Measurements from ENCODE around the gene TAF11. TPM values are rescaled to one million over a fixed set of nuclear protein-coding genes. Genes with fewer than 3 reads are reported as not detected.
"Not testable (repeated sequence)": the region's sequence is repeated elsewhere in the genome, so short reads cannot be mapped to it uniquely, and the experiment has no call there.

Gene TAF11
- total RNA-seq, 1 donor from 2014 or later, result 48.6 TPM

GRCh38 chr6:34894693-34895092 is 6.9 kb upstream of the TAF11 start:
- TF ChIP-seq CTCF (conservative IDR thresholded peaks at IDR 0.05), result no peak
- H3K4me1 Mint-ChIP-seq, result peaks cover 20% of the 10 kb centered on the region
- H3K4me3 Mint-ChIP-seq, result no peak overlapping the region
- no peak overlapping the region for H3K27ac Mint-ChIP-seq (ENCODE audit: unreplicated experiment)
- H3K36me3 Mint-ChIP-seq (ENCODE audit: low read depth), result no peaks in the 10 kb centered on the region
- no peak for DNase-seq (ENCODE audit: low read depth, low spot score)
- no peaks in the 10 kb centered on the region for H3K9me3 Mint-ChIP-seq
- no peaks in the 10 kb centered on the region for H3K27me3 Mint-ChIP-seq (ENCODE audit: low read depth)

- Mint-ChIP-seq H3K9me3 (no peaks in the 10 kb centered on the region), H3K27ac (ENCODE audit: unreplicated experiment) (no peak overlapping the region), H3K27me3 (ENCODE audit: low read depth) (no peaks in the 10 kb centered on the region), H3K4me3 (peak overlapping the region; percentile 83), H3K36me3 (ENCODE audit: low read depth) (peaks cover 3% of the 10 kb centered on the region), H3K4me1 (peaks cover 41% of the 10 kb centered on the region)
- DNase-seq (ENCODE audit: low read depth, low spot score), result no peak
- TF ChIP-seq CTCF (conservative IDR thresholded peaks at IDR 0.05), result no peak
Observed at GRCh38 chr6:34891296-34891695, 3.5 kb upstream of the TAF11 start.

- H3K4me3 Mint-ChIP-seq, result peak overlapping the region; percentile 100
- TF ChIP-seq CTCF (conservative IDR thresholded peaks at IDR 0.05), result no peak
- H3K36me3 Mint-ChIP-seq (ENCODE audit: low read depth), result peaks cover 3% of the 10 kb centered on the region
- H3K27ac Mint-ChIP-seq (ENCODE audit: unreplicated experiment), result no peak overlapping the region
- no peak for DNase-seq (ENCODE audit: low read depth, low spot score)
- H3K9me3 Mint-ChIP-seq, result no peaks in the 10 kb centered on the region
- peaks cover 41% of the 10 kb centered on the region for H3K4me1 Mint-ChIP-seq
- no peaks in the 10 kb centered on the region for H3K27me3 Mint-ChIP-seq (ENCODE audit: low read depth)
Observed at GRCh38 chr6:34890533-34890925, 2.7 kb upstream of the TAF11 start.

GRCh38 chr6:34888874-34889555 is 1.2 kb upstream of the TAF11 start, which contains the start of gene ANKS1A:
ANKS1A (plus strand) TSS chr6:34889255; CDS start chr6:34889403, 148 bp downstream.
- Mint-ChIP-seq H3K9me3 (peaks cover 2% of the 10 kb centered on the region), H3K36me3 (ENCODE audit: low read depth) (peaks cover 7% of the 10 kb centered on the region), H3K4me1 (peaks cover 37% of the 10 kb centered on the region), H3K27me3 (ENCODE audit: low read depth) (no peaks in the 10 kb centered on the region), H3K27ac (ENCODE audit: unreplicated experiment) (peak within 1 kb of the TSS; percentile 100), H3K4me3 (peak within 1 kb of the TSS; percentile 100)
- peak; percentile 63 for DNase-seq (ENCODE audit: low read depth, low spot score)
- TF ChIP-seq CTCF (conservative IDR thresholded peaks at IDR 0.05), result no peak

GRCh38 chr6:34888514-34888856 is 643 bp upstream of the TAF11 start:
- DNase-seq (ENCODE audit: low read depth, low spot score), result no peak
- no peak for TF ChIP-seq CTCF (conservative IDR thresholded peaks at IDR 0.05)
- H3K4me3 Mint-ChIP-seq, result peak overlapping the region; percentile 100
- H3K27ac Mint-ChIP-seq (ENCODE audit: unreplicated experiment), result peak overlapping the region; percentile 100
- H3K27me3 Mint-ChIP-seq (ENCODE audit: low read depth), result no peaks in the 10 kb centered on the region
- peaks cover 37% of the 10 kb centered on the region for H3K4me1 Mint-ChIP-seq
- peaks cover 9% of the 10 kb centered on the region for H3K36me3 Mint-ChIP-seq (ENCODE audit: low read depth)
- peaks cover 2% of the 10 kb centered on the region for H3K9me3 Mint-ChIP-seq

GRCh38 chr6:34885837-34886236 is 2.0 kb downstream of the TAF11 start:
- not testable (repeated sequence) for H3K9me3 Mint-ChIP-seq; H3K27me3 Mint-ChIP-seq (ENCODE audit: low read depth); DNase-seq (ENCODE audit: low read depth, low spot score)
- peak overlapping the region; percentile 78 for H3K4me3 Mint-ChIP-seq
- peaks cover 32% of the 10 kb centered on the region for H3K4me1 Mint-ChIP-seq
- peaks cover 11% of the 10 kb centered on the region for H3K36me3 Mint-ChIP-seq (ENCODE audit: low read depth)
- H3K27ac Mint-ChIP-seq (ENCODE audit: unreplicated experiment), result peak overlapping the region; percentile 43
